ENCODE data around the gene UNC79. TPM values are rescaled to one million over a fixed set of nuclear protein-coding genes. Genes with fewer than 3 reads are reported as not detected.
A peak's percentile ranks its signal among the peaks of the same experiment; 100 is the strongest.

Gene UNC79
- total and polyA plus RNA-seq, 2 experiments from 2014 or later = 0.15 to 0.20 TPM

GRCh38 chr14:93536945-93537344 is 106.2 kb downstream of the UNC79 start:
- no peaks in the 10 kb centered on the region for H3K9me2 ChIP-seq (replicated peaks; ENCODE audit: insufficient read depth)
- no peaks in the 10 kb centered on the region for H3K9me3 ChIP-seq (ENCODE audit: low read depth)
- no peak overlapping the region for H3K4me2 ChIP-seq
- TF ChIP-seq EZH2 (IDR thresholded peaks at IDR 0.05; ENCODE audit: borderline replicate concordance) (no peak), EZH2phosphoT487 (IDR thresholded peaks at IDR 0.05; ENCODE audit: low read depth, severe bottlenecking, unreplicated experiment) (no peak)
- TF ChIP-seq, protein P1, sequence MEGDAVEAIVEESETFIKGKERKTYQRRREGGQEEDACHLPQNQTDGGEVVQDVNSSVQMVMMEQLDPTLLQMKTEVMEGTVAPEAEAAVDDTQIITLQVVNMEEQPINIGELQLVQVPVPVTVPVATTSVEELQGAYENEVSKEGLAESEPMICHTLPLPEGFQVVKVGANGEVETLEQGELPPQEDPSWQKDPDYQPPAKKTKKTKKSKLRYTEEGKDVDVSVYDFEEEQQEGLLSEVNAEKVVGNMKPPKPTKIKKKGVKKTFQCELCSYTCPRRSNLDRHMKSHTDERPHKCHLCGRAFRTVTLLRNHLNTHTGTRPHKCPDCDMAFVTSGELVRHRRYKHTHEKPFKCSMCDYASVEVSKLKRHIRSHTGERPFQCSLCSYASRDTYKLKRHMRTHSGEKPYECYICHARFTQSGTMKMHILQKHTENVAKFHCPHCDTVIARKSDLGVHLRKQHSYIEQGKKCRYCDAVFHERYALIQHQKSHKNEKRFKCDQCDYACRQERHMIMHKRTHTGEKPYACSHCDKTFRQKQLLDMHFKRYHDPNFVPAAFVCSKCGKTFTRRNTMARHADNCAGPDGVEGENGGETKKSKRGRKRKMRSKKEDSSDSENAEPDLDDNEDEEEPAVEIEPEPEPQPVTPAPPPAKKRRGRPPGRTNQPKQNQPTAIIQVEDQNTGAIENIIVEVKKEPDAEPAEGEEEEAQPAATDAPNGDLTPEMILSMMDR (IDR thresholded peaks at IDR 0.05; ENCODE audit: poor library complexity) = peak; percentile 12
- no peaks in the 10 kb centered on the region for H3K79me2 ChIP-seq
- H3K4me3 ChIP-seq = no peak overlapping the region
- no peaks in the 10 kb centered on the region for H3K4me1 ChIP-seq (ENCODE audit: insufficient read depth)
- no peaks in the 10 kb centered on the region for H3K27me3 ChIP-seq
- H4K20me1 ChIP-seq (ENCODE audit: insufficient read depth, poor library complexity, severe bottlenecking) = no peaks in the 10 kb centered on the region
- DNase-seq (ENCODE audit: low spot score) = peak; percentile 7
- H3K27ac ChIP-seq = no peak overlapping the region
- 77% methylated on average over 8 of the region's 8 CpGs for WGBS (ENCODE audit: low lambda C conversion rate, missing lambda C conversion rate)
- H3K36me3 ChIP-seq (replicated peaks; ENCODE audit: insufficient read depth, low read depth) = no peaks in the 10 kb centered on the region
- H2AFZ ChIP-seq = no peak overlapping the region

- Histone ChIP-seq H3K79me2 (no peaks in the 10 kb centered on the region), H2AFZ (no peak overlapping the region), H3K4me1 (ENCODE audit: insufficient read depth) (no peaks in the 10 kb centered on the region), H4K20me1 (ENCODE audit: insufficient read depth, poor library complexity, severe bottlenecking) (no peaks in the 10 kb centered on the region), H3K9me3 (ENCODE audit: low read depth) (no peaks in the 10 kb centered on the region), H3K4me2 (no peak overlapping the region), H3K36me3 (replicated peaks; ENCODE audit: insufficient read depth, low read depth) (no peaks in the 10 kb centered on the region), H3K9me2 (replicated peaks; ENCODE audit: insufficient read depth) (no peaks in the 10 kb centered on the region), H3K4me3 (no peak overlapping the region), H3K27me3 (no peaks in the 10 kb centered on the region), H3K27ac (no peak overlapping the region)
- no peak for DNase-seq (ENCODE audit: low spot score)
- TF ChIP-seq EZH2phosphoT487 (IDR thresholded peaks at IDR 0.05; ENCODE audit: low read depth, severe bottlenecking, unreplicated experiment) = no peak
- TF ChIP-seq, protein P1 (IDR thresholded peaks at IDR 0.05; ENCODE audit: poor library complexity) = no peak
- TF ChIP-seq EZH2 (IDR thresholded peaks at IDR 0.05; ENCODE audit: borderline replicate concordance) = no peak
- 89% methylated on average over 16 of the region's 16 CpGs for WGBS (ENCODE audit: low lambda C conversion rate, missing lambda C conversion rate)
Observed at GRCh38 chr14:93537951-93538350, 107.2 kb downstream of the UNC79 start.

DNA sequence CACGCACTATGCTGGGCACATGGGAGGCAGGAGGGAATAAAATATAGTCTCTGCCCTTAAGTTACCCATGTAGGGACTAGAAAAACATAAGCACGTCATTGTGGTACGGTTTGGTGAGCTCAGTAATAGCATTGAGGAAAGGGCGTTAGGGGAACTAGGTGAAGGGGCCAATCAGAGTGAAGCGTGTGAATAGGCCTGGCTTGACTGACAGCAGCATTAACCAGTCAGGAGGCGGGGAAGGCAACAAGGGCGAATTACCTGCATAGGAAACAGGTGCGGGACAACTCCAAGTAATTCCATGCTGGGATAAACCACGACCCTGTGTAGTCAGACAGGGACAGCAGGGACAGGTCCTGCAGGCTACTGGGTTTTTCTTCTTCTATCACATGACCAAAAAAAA is 107.7 kb downstream of the UNC79 start:
- no peaks in the 10 kb centered on the region for H3K9me3 ChIP-seq (ENCODE audit: low read depth)
- 94% methylated on average over 9 of the region's 9 CpGs for WGBS (ENCODE audit: low lambda C conversion rate, missing lambda C conversion rate)
- no peak overlapping the region for H2AFZ ChIP-seq
- H3K79me2 ChIP-seq = no peaks in the 10 kb centered on the region
- H3K27ac ChIP-seq = no peak overlapping the region
- no peak for DNase-seq (ENCODE audit: low spot score)
- no peaks in the 10 kb centered on the region for H3K4me1 ChIP-seq (ENCODE audit: insufficient read depth)
- TF ChIP-seq EZH2 (IDR thresholded peaks at IDR 0.05; ENCODE audit: borderline replicate concordance) (no peak), EZH2phosphoT487 (IDR thresholded peaks at IDR 0.05; ENCODE audit: low read depth, severe bottlenecking, unreplicated experiment) (no peak)
- TF ChIP-seq, protein P1 (IDR thresholded peaks at IDR 0.05; ENCODE audit: poor library complexity) = no peak
- no peak overlapping the region for H3K4me2 ChIP-seq
- no peaks in the 10 kb centered on the region for H4K20me1 ChIP-seq (ENCODE audit: insufficient read depth, poor library complexity, severe bottlenecking)
- no peaks in the 10 kb centered on the region for H3K27me3 ChIP-seq
- no peaks in the 10 kb centered on the region for H3K36me3 ChIP-seq (replicated peaks; ENCODE audit: insufficient read depth, low read depth)
- no peak overlapping the region for H3K4me3 ChIP-seq
- H3K9me2 ChIP-seq (replicated peaks; ENCODE audit: insufficient read depth) = no peaks in the 10 kb centered on the region

DNA sequence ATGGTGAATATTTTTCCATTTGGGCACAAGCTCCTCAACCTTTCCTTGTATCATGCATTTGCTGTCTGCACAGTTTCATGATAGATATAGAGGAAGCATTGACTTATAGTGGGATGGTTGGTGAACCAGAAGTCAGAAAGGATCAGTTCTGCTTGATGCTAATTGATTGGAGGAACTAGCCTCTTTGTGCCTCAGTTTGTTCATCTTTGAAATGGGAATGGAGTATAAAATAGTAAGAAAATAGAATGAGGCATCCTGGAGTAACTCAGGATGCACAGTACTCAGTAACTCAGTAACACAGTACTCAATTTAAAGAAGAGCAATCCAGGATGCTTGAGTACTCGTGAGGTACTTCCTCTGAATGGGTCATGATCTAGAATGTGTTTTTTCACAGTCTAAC is 109.5 kb downstream of the UNC79 start:
- no peak overlapping the region for H3K27ac ChIP-seq
- no peak overlapping the region for H2AFZ ChIP-seq
- H3K27me3 ChIP-seq = peaks cover 5% of the 10 kb centered on the region
- no peaks in the 10 kb centered on the region for H3K4me1 ChIP-seq (ENCODE audit: insufficient read depth)
- DNase-seq (ENCODE audit: low spot score) = no peak
- no peaks in the 10 kb centered on the region for H3K79me2 ChIP-seq
- H3K36me3 ChIP-seq (replicated peaks; ENCODE audit: insufficient read depth, low read depth) = no peaks in the 10 kb centered on the region
- 85% methylated on average over 1 of the region's 1 CpG for WGBS (ENCODE audit: low lambda C conversion rate, missing lambda C conversion rate)
- H3K4me2 ChIP-seq = no peak overlapping the region
- H3K9me2 ChIP-seq (replicated peaks; ENCODE audit: insufficient read depth) = no peaks in the 10 kb centered on the region
- no peak overlapping the region for H3K4me3 ChIP-seq
- no peaks in the 10 kb centered on the region for H3K9me3 ChIP-seq (ENCODE audit: low read depth)
- TF ChIP-seq EZH2 (IDR thresholded peaks at IDR 0.05; ENCODE audit: borderline replicate concordance) (no peak), EZH2phosphoT487 (IDR thresholded peaks at IDR 0.05; ENCODE audit: low read depth, severe bottlenecking, unreplicated experiment) (no peak)
- TF ChIP-seq, protein P1 (IDR thresholded peaks at IDR 0.05; ENCODE audit: poor library complexity) = no peak
- no peaks in the 10 kb centered on the region for H4K20me1 ChIP-seq (ENCODE audit: insufficient read depth, poor library complexity, severe bottlenecking)
